GM08714 (cell line): Measurements from ENCODE around the gene PAX5.

Source experiments
- H3K4me3 ChIP-seq: fragments of 200-500 bp; sonication (Bioruptor generic); 2 replicates; pipeline ENCODE4 v1.5.1; 2014; ENCODE audit warnings: mild to moderate bottlenecking, low read length, inconsistent platforms
- ZNF274 ChIP-seq: IDR thresholded peaks from 2 replicates; pipeline ENCODE4 v1.6.1; 2012; ENCODE audit warnings: mild to moderate bottlenecking, low read depth, low read length

Gene PAX5

GRCh38 chr9:37046683-37047082 is 12.6 kb upstream of the PAX5 start:
- no peak overlapping the region for H3K4me3 ChIP-seq
- no peak for TF ChIP-seq ZNF274

DNA sequence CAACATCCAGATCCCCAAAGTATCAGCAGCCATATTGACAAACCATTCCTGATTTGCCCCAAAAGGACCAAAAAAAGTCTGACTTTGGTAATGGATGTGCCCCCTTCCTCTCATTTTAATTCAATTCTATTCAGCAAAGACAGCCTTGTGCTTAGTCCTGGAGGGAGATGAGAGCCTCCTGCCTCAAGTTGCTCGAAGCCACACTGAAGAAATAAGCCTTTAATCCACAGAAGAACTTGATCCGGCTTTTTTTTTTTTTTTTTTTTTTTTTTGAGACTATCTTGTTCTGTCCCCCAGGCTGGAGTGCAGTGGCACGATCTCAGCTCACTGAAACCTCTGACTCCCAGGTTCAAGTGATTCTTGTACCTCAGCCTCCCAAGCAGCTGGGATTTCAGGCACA is 8.4 kb upstream of the PAX5 start:
- no peak overlapping the region for H3K4me3 ChIP-seq

GRCh38 chr9:37040508-37041127 is 6.5 kb upstream of the PAX5 start:
- no peak overlapping the region for H3K4me3 ChIP-seq
- no peak for TF ChIP-seq ZNF274

More for the DNA sequence above, 8.4 kb upstream of the PAX5 start:
- no peak for TF ChIP-seq ZNF274

DNA sequence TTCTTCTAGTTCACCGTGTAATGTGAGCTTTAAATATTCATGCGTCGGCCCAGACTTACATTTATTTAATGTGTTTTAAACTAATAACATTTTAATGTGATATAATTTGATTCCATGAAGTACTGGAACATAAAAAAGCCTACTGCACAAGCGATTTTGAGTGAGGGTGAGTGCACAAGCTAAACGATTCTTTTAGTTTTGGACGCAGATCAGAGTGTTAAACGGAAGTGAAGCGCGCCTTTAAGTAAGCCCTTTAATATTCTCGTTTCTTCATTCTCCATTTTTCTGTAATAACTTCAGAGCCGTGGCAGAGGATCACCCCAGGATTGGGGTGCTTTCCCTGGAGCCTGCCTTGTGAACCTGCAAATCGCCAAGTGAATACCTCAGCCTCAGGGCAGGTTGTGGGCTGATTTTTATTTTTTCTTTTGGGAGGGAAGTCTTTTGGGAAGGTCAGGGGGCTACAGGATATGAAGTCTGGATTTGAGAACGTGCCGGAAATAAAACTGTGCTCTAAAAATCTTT is 4.9 kb upstream of the PAX5 start:
- TF ChIP-seq ZNF274: no peak
- H3K4me3 ChIP-seq: peak overlapping the region; percentile 3; the same call in 1 of the 2 replicates

DNA sequence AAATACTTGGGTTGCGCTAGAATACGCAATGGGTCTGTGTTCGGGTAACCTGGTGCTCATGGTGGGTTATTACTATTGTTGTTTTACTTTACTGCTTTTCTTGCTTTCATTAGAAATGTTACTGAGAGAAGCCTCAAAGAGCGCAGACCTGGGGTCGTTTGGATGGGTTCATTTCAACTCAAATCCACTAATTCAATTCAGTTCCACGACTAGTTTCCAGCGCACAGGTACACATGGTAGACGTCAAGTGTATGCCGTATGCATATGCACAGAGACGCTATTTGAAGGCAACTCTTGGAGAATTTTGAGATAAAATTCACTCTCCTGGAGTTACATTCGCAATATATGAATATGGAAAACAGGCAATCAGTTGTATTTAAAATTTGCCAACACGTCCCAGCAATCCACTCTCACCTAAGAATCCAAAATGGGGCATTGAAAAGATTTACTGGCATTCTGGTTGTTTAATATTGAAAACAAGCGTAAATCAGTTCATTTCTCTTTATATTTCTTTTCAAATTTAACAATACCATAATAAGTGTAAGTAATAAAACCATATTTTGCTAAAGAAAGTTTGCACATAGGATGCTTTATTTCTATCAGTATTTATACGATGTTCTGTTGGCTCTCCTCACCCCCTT is 4.4 kb upstream of the PAX5 start:
- no peak for TF ChIP-seq ZNF274
- peak overlapping the region; percentile 89; the same call in 1 of the 2 replicates for H3K4me3 ChIP-seq

- no peak for TF ChIP-seq ZNF274
- peak overlapping the region; percentile 89; the same call in 1 of the 2 replicates for H3K4me3 ChIP-seq
Measured at GRCh38 chr9:37037503-37038301, 3.6 kb upstream of the PAX5 start.

- peak overlapping the region; percentile 89; the same call in 1 of the 2 replicates for H3K4me3 ChIP-seq
- no peak for TF ChIP-seq ZNF274
Measured at GRCh38 chr9:37036776-37037502, 2.9 kb upstream of the PAX5 start.

GRCh38 chr9:37036371-37036775 is 2.3 kb upstream of the PAX5 start:
- peak overlapping the region; percentile 89 for H3K4me3 ChIP-seq
- TF ChIP-seq ZNF274: no peak

DNA sequence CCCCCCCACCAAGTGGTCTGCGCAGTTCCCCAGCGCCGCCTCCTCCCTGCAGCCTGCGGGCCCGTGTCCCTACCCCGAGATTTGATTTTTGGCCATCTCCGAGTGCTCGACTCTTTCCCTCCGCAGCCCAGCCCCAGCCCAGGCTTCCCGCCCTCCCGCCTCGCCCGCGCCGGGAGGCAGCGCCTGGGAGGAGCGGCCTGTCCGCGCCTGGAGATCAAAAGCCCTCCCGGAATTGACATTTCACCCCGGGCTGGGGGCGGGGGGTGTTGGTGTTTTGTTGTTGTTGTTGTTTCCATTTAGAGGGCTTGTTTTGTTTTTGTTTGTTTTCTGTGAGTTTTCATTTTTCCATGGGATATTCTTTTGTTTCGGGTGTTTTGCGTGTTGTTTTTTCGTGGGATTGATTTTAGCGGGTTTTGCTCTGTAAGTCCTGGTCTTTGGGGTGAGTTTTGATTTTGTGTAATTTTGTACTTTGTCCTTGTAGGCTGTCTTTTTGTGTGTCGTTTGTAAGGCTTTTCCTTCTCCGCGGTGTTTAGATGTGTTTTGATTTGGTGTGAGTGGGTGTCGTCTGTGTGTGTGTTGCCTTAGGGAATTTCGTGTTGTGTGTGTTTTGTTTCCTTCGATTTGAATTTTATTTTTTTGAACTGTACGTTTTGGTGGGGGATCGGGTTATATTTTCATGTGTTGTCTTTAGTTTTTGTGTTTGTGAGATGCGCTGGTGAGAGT is 1.7 kb upstream of the PAX5 start:
- no peak for TF ChIP-seq ZNF274

DNA sequence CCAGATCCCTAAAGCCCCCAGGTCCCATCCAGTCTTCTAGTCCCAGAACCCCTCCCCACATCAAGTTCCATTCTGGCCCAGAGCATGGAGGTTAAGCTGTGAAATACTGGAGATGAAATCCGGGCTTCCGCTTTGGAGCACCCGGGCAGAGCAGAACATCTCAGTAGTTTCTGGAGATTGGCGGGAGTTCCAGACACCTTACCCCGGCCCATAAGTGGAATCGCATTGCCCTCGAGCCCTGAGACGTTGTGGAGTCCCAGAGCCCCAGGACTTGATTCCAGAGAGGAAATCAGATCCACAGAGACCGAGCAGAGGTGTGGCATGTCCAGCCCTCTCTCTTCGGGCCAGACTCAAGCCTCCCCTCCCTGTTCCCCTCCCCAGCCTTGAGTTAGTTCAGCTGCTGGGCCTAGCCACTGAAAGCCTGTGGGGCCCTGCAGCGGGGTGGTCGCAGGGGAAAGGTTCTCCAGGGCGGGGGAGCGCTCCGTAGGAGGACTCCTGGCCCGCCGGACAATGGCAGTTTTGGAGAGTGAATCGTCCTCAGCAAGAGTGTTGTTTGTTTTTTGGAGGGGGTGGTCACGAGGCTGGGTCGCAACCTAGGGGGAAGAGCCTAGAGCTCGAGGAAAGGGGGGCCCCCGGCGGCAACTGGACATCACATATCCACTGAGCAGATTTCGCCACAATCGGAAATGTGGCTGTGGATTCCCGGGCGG is 1.0 kb upstream of the PAX5 start:
- TF ChIP-seq ZNF274: no peak
- H3K4me3 ChIP-seq: peak overlapping the region; percentile 89; the same call in 1 of the 2 replicates

More for the DNA sequence above, 1.7 kb upstream of the PAX5 start:
- H3K4me3 ChIP-seq: peak overlapping the region; percentile 89

DNA sequence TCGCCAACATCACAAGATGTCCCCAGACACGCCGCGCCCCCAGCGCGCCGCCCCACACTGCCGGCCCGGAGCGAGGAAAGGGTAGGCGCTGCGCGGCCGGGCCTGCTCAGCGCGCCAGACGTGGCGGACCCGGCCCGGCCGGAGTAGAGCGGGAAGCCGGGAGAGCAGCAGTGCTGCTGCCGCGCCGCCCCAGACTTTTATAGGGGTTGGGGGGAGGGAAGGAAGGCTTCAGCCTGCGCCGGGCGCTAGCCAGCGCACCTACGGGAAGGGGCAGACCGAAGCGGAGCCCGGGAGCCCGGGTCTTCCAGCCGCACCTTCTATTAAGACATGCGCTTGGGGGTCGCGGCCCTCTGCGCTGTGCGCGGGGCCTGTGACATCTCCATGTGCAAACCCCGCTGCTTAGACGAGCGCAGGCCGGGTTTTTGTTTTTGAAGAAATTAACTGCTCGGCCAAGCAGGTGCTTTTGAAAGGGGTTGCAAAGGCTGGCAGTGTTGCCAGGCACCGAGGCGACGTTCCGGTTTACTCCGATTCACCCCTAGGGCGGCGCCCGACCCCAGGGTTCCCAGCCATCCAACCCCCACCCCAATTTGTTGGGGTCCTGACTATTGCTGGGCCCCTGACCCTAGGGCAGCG is 353 bp upstream of the PAX5 start:
- no peak for TF ChIP-seq ZNF274
- H3K4me3 ChIP-seq: peak overlapping the region; percentile 89; the same call in 1 of the 2 replicates

GRCh38 chr9:37033141-37033540 is 927 bp downstream of the PAX5 start:
- peak overlapping the region; percentile 89 for H3K4me3 ChIP-seq
- TF ChIP-seq ZNF274: no peak
